ENCODE data around the gene ROR2. TPM values are rescaled to one million over a fixed set of nuclear protein-coding genes. Genes with fewer than 3 reads are reported as not detected.

Gene ROR2
- total RNA-seq, 3 donors from 2014 or later: 3.9 to 56.0 (median 6.5) TPM

GRCh38 chr9:91515074-91515687, 434.8 kb downstream of the ROR2 start:
- intact Hi-C loops (cut with DNase I, micrococcal nuclease): no loop called here
- ATAC-seq (peak; percentile 51), DNase-seq (peak in 1 of 3 donors; percentile 23)
- no peak for TF ChIP-seq CTCF (IDR thresholded peaks at IDR 0.05)
- no peaks in the 10 kb centered on the region for H3K36me3 ChIP-seq (ENCODE audit: low read depth)
- H3K9me3 ChIP-seq: peaks cover 6% of the 10 kb centered on the region
- H3K4me1 ChIP-seq (ENCODE audit: low read depth): no peaks in the 10 kb centered on the region
- H3K4me3 ChIP-seq: no peak overlapping the region

Small RNA genes within 50 kb of the gene (microRNA-seq; reads per million reads assigned to microRNA genes)
- not detected for gene MIR3910-1
- gene MIR3910-2: not detected

Other genes with a start within 250 kb of the ROR2 start
- gene SPTLC1, start 165.2 kb upstream of the ROR2 start, total RNA-seq: 100 to 1,000 TPM in 1 of 3 donors, 10 to 100 TPM in 2; 69.3 to 104 (median 85.5) TPM

All from mucosa of descending colon (tissue), 3 donors.